Measurements from ENCODE around the gene PANK4. TPM values are rescaled to one million over a fixed set of nuclear protein-coding genes. Genes with fewer than 3 reads are reported as not detected.

PANK4 gene
- total RNA-seq, 4 donors from 2014 or later: 29.3 to 39.9 (median 38.0) TPM

DNA sequence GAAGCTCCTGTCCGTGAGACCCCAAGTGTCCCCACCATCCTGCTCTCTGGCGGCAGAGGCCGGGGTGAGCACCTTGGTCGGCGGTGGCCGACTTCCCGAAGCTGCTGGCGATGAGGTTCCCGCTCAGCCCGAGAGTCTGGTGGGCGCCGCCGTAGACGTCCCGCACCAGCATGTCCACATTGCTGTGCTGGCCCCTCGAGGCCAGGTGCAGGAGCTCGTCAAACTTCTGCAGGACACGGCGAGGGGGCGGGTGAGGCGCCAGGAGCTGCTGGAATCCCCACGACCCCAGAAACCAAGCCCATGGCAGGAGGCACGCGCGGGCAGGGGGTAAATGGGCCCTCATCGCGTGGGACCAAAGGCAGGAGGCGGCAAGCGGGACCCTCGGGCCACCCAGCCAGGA lies 6.7 kb downstream of the PANK4 start:
- H3K36me3 ChIP-seq: peaks cover 65% of the 10 kb centered on the region in 2 donors
- intact Hi-C loops (cut with DNase I): loop anchor here (10.0 kb wide), 2 partner anchors 125 to 325 kb away; partner anchors contain the start of gene FAAP20
- no peak overlapping the region for H3K4me3 ChIP-seq (replicated peaks in 1 of 3)
- no peak for TF ChIP-seq POLR2A (IDR thresholded peaks at IDR 0.05)
- no peak for TF ChIP-seq CTCF (IDR thresholded peaks at IDR 0.05)
- H3K4me1 ChIP-seq: peaks cover 4% of the 10 kb centered on the region in 2 donors
- DNase-seq: no peak
- H3K27me3 ChIP-seq: no peaks in the 10 kb centered on the region
- WGBS, 2 donors: 94 to 95% methylated on average over 8 to 24 of the region's 30 CpGs
- no peak overlapping the region for H3K27ac ChIP-seq
- H3K9me3 ChIP-seq: no peaks in the 10 kb centered on the region

- Histone ChIP-seq H3K27me3 (no peaks in the 10 kb centered on the region), H3K27ac (no peak overlapping the region), H3K4me3 (replicated peaks in 1 of 3) (no peak overlapping the region), H3K36me3 (peaks cover 69 to 71% of the 10 kb centered on the region in 2 donors), H3K4me1 (no peaks in the 10 kb centered on the region), H3K9me3 (no peaks in the 10 kb centered on the region)
- intact Hi-C loops (cut with DNase I): no loop called here
- no peak for DNase-seq
- WGBS, 2 donors: 79 to 80% methylated on average over 25 of the region's 25 CpGs
- TF ChIP-seq CTCF (IDR thresholded peaks at IDR 0.05) (no peak), POLR2A (IDR thresholded peaks at IDR 0.05) (no peak)
Measured at GRCh38 chr1:2519029-2519685, 7.2 kb downstream of the PANK4 start.

DNA sequence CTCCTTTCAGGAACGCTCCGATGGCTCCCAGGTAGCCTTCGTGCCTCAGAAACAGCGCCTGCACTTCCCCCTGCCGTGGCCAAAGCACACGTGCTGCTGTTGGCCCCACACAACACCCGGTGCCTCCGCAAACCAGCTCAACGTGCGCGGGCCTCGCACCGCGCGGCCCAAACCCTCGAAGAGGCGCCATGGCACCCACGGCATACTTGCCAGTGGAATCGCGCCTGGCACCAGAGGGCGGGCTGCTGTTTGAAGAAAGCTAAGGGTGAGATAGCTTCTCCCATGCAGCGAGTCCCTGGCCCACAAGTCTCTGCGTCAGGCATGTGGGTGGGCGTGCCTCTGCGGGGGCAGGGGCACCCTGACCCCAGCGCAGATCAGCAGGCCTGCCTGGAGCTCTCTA lies 7.9 kb downstream of the PANK4 start:
- intact Hi-C loops (cut with DNase I): no loop called here
- Histone ChIP-seq H3K27me3 (no peaks in the 10 kb centered on the region), H3K27ac (no peak overlapping the region), H3K4me3 (replicated peaks in 1 of 3) (no peak overlapping the region), H3K36me3 (peaks cover 75 to 77% of the 10 kb centered on the region in 2 donors), H3K9me3 (no peaks in the 10 kb centered on the region), H3K4me1 (no peaks in the 10 kb centered on the region)
- DNase-seq: no peak
- 94 to 97% methylated on average over 18 to 20 of the region's 26 CpGs for WGBS, 2 donors
- TF ChIP-seq POLR2A (IDR thresholded peaks at IDR 0.05): no peak
- TF ChIP-seq CTCF (IDR thresholded peaks at IDR 0.05): no peak

GRCh38 chr1:2517966-2518365 lies 8.4 kb downstream of the PANK4 start:
- H3K4me3 ChIP-seq (replicated peaks in 1 of 3): no peak overlapping the region
- H3K9me3 ChIP-seq: no peaks in the 10 kb centered on the region
- DNase-seq: no peak
- no peaks in the 10 kb centered on the region for H3K4me1 ChIP-seq
- H3K27me3 ChIP-seq: no peaks in the 10 kb centered on the region
- no peak overlapping the region for H3K27ac ChIP-seq
- peaks cover 80 to 83% of the 10 kb centered on the region in 2 donors for H3K36me3 ChIP-seq
- intact Hi-C loops (cut with DNase I): no loop called here
- TF ChIP-seq POLR2A (IDR thresholded peaks at IDR 0.05) (no peak), CTCF (IDR thresholded peaks at IDR 0.05) (no peak)
- WGBS, 2 donors: 93 to 98% methylated on average over 10 to 17 of the region's 17 CpGs

DNA sequence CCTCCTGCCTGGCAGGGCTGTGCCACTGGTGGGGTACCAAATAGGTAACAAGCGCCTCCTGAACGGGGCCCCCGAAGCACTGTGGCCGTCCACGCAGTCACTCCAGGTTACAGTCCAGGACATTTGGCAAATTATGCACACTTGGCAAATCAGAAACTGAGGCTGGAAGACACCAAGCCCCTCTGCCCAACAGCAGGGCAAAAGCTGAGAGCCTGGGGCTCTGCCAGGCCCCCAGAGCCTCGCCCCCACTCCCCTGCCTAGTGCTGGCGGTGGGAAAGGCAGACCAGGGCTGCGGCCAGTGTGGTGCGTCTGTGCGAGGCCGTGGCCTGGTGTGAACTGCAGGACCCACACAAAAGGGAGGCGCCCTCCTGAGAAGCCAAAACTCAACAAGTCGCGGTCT lies 9.4 kb downstream of the PANK4 start:
- Histone ChIP-seq H3K27me3 (no peaks in the 10 kb centered on the region), H3K9me3 (no peaks in the 10 kb centered on the region), H3K4me1 (no peaks in the 10 kb centered on the region), H3K27ac (no peak overlapping the region), H3K36me3 (peaks cover 90 to 93% of the 10 kb centered on the region in 2 donors), H3K4me3 (replicated peaks in 1 of 3) (no peak overlapping the region)
- DNase-seq: no peak
- intact Hi-C loops (cut with DNase I): no loop called here
- WGBS, 2 donors: 95 to 96% methylated on average over 11 to 14 of the region's 14 CpGs
- TF ChIP-seq POLR2A (IDR thresholded peaks at IDR 0.05): no peak
- TF ChIP-seq CTCF (IDR thresholded peaks at IDR 0.05): no peak

Measured in thyroid gland (tissue), 4 donors.